Activated CD4-positive, CD25-positive, alpha-beta regulatory T cell treated with anti-CD3 and anti-CD28 coated beads, Interleukin-2, amount 50 U/mL, for 24 hours (primary cell): ENCODE measurements around the gene WDR4.
"Not testable (repeated sequence)": the region's sequence is repeated elsewhere in the genome, so short reads cannot be mapped to it uniquely, and the experiment has no call there.

Experiments
- ATAC-seq, 2 donors: fragments of 150-1000 bp; cut with Tn5 transposase; one replicate each; pipeline ENCODE4 v1.10.0; 2021; ENCODE audit warnings: mild to moderate bottlenecking in 1 of 2, moderate library complexity in 1 of 2

The WDR4 gene

GRCh38 chr21:42878993-42879787 is at the start of gene WDR4:
Gene WDR4, minus strand, starts transcription at chr21:42879539. Its CDS starts 44 bp downstream, at chr21:42879495.
- ATAC-seq: peak; percentile 92 to 93

- ATAC-seq: not testable (repeated sequence)
Observed at GRCh38 chr21:42927474-42928200, 48.3 kb upstream of the WDR4 start.

GRCh38 chr21:42925114-42925926 is 46.0 kb upstream of the WDR4 start, which contains the start of gene ERVH48-1:
Gene ERVH48-1, minus strand, starts transcription at chr21:42925630. Its CDS starts 6,624 bp downstream, at chr21:42919006.
- ATAC-seq: no peak

GRCh38 chr21:42924433-42924751 is 45.1 kb upstream of the WDR4 start:
- ATAC-seq: no peak

GRCh38 chr21:42923553-42924432 is 44.5 kb upstream of the WDR4 start:
- ATAC-seq: peak; percentile 95 to 98

GRCh38 chr21:42922918-42923317 is 43.6 kb upstream of the WDR4 start:
- no peak for ATAC-seq

- no peak for ATAC-seq
Observed at GRCh38 chr21:42921927-42922326, 42.6 kb upstream of the WDR4 start.

- ATAC-seq: no peak
Observed at GRCh38 chr21:42918291-42918690, 39.0 kb upstream of the WDR4 start.

- no peak for ATAC-seq
Observed at GRCh38 chr21:42913476-42913875, 34.1 kb upstream of the WDR4 start.

- not testable (repeated sequence) for ATAC-seq
Observed at GRCh38 chr21:42911920-42912319, 32.6 kb upstream of the WDR4 start.

- ATAC-seq: not testable (repeated sequence)
Observed at GRCh38 chr21:42908484-42908883, 29.1 kb upstream of the WDR4 start.

GRCh38 chr21:42906233-42906632 is 26.9 kb upstream of the WDR4 start:
- no peak for ATAC-seq

- ATAC-seq: no peak
Observed at GRCh38 chr21:42905195-42905594, 25.9 kb upstream of the WDR4 start.

- no peak for ATAC-seq
Observed at GRCh38 chr21:42903817-42904216, 24.5 kb upstream of the WDR4 start.

GRCh38 chr21:42900446-42900845 is 21.1 kb upstream of the WDR4 start:
- no peak for ATAC-seq

- ATAC-seq: peak; percentile 97
Observed at GRCh38 chr21:42892931-42893755, 13.8 kb upstream of the WDR4 start, which contains the start of gene NDUFV3. Gene NDUFV3, plus strand, starts transcription at chr21:42893309. Its CDS starts 25 bp downstream, at chr21:42893334.

- no peak for ATAC-seq
Observed at GRCh38 chr21:42892582-42892930, 13.2 kb upstream of the WDR4 start.

GRCh38 chr21:42887326-42887725 is 8.0 kb upstream of the WDR4 start:
- no peak for ATAC-seq

GRCh38 chr21:42883921-42884320 is 4.6 kb upstream of the WDR4 start:
- ATAC-seq: no peak

- ATAC-seq: no peak
Observed at GRCh38 chr21:42880352-42880751, 1.0 kb upstream of the WDR4 start.

GRCh38 chr21:42878678-42878992 is 704 bp downstream of the WDR4 start:
- ATAC-seq: peak; percentile 4 to 18
